ENCODE measurements around the gene TRERF1. TPM values are rescaled to one million over a fixed set of nuclear protein-coding genes. Genes with fewer than 3 reads are reported as not detected.

Gene TRERF1
- total RNA-seq, 4 donors from 2014 or later, result 1.6 to 4.1 (median 2.6) TPM

GRCh38 chr6:42484261-42484660 is 32.5 kb upstream of the TRERF1 start:
- Histone ChIP-seq H3K9me3 (no peaks in the 10 kb centered on the region), H3K4me3 (replicated peaks in 1 of 3) (no peak overlapping the region), H3K4me1 (no peaks in the 10 kb centered on the region), H3K27me3 (no peaks in the 10 kb centered on the region), H3K27ac (no peak overlapping the region), H3K36me3 (no peaks in the 10 kb centered on the region)
- no peak for TF ChIP-seq CTCF (IDR thresholded peaks at IDR 0.05)
- TF ChIP-seq POLR2A (IDR thresholded peaks at IDR 0.05), result no peak
- intact Hi-C loops (cut with DNase I), result no loop called here
- 94 to 95% methylated on average over 1 of the region's 1 CpG for WGBS, 2 donors
- no peak for DNase-seq

GRCh38 chr6:42482174-42482573 is 30.4 kb upstream of the TRERF1 start:
- TF ChIP-seq POLR2A (IDR thresholded peaks at IDR 0.05) (no peak), CTCF (IDR thresholded peaks at IDR 0.05) (no peak)
- intact Hi-C loops (cut with DNase I), result no loop called here
- Histone ChIP-seq H3K36me3 (no peaks in the 10 kb centered on the region), H3K4me1 (no peaks in the 10 kb centered on the region), H3K27ac (no peak overlapping the region), H3K4me3 (replicated peaks in 1 of 3) (no peak overlapping the region), H3K27me3 (no peaks in the 10 kb centered on the region), H3K9me3 (no peaks in the 10 kb centered on the region)
- DNase-seq, result no peak
- WGBS, 2 donors, result 55 to 58% methylated on average over 1 of the region's 1 CpG

- TF ChIP-seq CTCF (IDR thresholded peaks at IDR 0.05) (no peak), POLR2A (IDR thresholded peaks at IDR 0.05) (no peak)
- no peaks in the 10 kb centered on the region for H3K27me3 ChIP-seq
- H3K4me3 ChIP-seq (replicated peaks in 1 of 3), result no peak overlapping the region
- H3K36me3 ChIP-seq, result no peaks in the 10 kb centered on the region
- 64 to 66% methylated on average over 3 of the region's 3 CpGs for WGBS, 2 donors
- intact Hi-C loops (cut with DNase I), result no loop called here
- no peaks in the 10 kb centered on the region for H3K4me1 ChIP-seq
- H3K9me3 ChIP-seq, result no peaks in the 10 kb centered on the region
- no peak overlapping the region for H3K27ac ChIP-seq
- no peak for DNase-seq
These were observed 20.0 kb upstream of the TRERF1 start for GRCh38 chr6:42471714-42472113.

GRCh38 chr6:42471142-42471541 is 19.4 kb upstream of the TRERF1 start:
- intact Hi-C loops (cut with DNase I), result no loop called here
- DNase-seq, result no peak
- H3K4me1 ChIP-seq, result no peaks in the 10 kb centered on the region
- H3K27me3 ChIP-seq, result no peaks in the 10 kb centered on the region
- H3K9me3 ChIP-seq, result no peaks in the 10 kb centered on the region
- H3K27ac ChIP-seq, result no peak overlapping the region
- TF ChIP-seq POLR2A (IDR thresholded peaks at IDR 0.05) (no peak), CTCF (IDR thresholded peaks at IDR 0.05) (no peak)
- H3K4me3 ChIP-seq (replicated peaks in 1 of 3), result no peak overlapping the region
- no peaks in the 10 kb centered on the region for H3K36me3 ChIP-seq
- 70 to 76% methylated on average over 3 of the region's 3 CpGs for WGBS, 2 donors

GRCh38 chr6:42468273-42468672 is 16.5 kb upstream of the TRERF1 start:
- TF ChIP-seq CTCF (IDR thresholded peaks at IDR 0.05) (no peak), POLR2A (IDR thresholded peaks at IDR 0.05) (no peak)
- Histone ChIP-seq H3K4me1 (no peaks in the 10 kb centered on the region), H3K36me3 (no peaks in the 10 kb centered on the region), H3K9me3 (no peaks in the 10 kb centered on the region), H3K4me3 (replicated peaks in 1 of 3) (no peak overlapping the region), H3K27ac (no peak overlapping the region), H3K27me3 (no peaks in the 10 kb centered on the region)
- intact Hi-C loops (cut with DNase I), result no loop called here
- no peak for DNase-seq
- WGBS, 2 donors, result 98 to 100% methylated on average over 1 of the region's 1 CpG

Measured in thyroid gland (tissue), 4 donors.